Psoas muscle (tissue), 8 donors: ENCODE measurements around the gene SATB2. TPM values are rescaled to one million over a fixed set of nuclear protein-coding genes. Genes with fewer than 3 reads are reported as not detected.

ENCODE experiments used
- ATAC-seq, 4 donors: fragments of 200-7000 bp; cut with Tn5 transposase; one replicate each; pipeline ENCODE4 v1.9.1; 2020; ENCODE audit warnings: moderate library complexity in 3 of 4, mild to moderate bottlenecking in 2 of 4
- DNase-seq, 2 donors: peaks; one replicate each; pipeline ENCODE4 v3.0.0-alpha.2; 2020
- H3K27ac ChIP-seq: fragments of 200-600 bp; one replicate; pipeline ENCODE4 v1.8.0; 2022
- H3K27me3 ChIP-seq, 3 donors: fragments of 200-600 bp in 1 of 3; one replicate each; pipeline versions ENCODE4 v1.6.1 to v1.8.0; 2013 to 2022; ENCODE audit warnings: low read length in 2 of 3, mild to moderate bottlenecking in 2 of 3, moderate library complexity in 1 of 3; ENCODE audit not compliant: insufficient read depth in 3 of 3
- H3K36me3 ChIP-seq, 2 donors: fragments of 200-600 bp in 1 of 2; one replicate each; pipeline versions ENCODE4 v1.6.1 to v1.8.0; 2013 to 2022; ENCODE audit warnings: low read depth in 1 of 2, mild to moderate bottlenecking in 1 of 2, moderate library complexity in 1 of 2; ENCODE audit not compliant: insufficient read depth in 1 of 2
- H3K4me1 ChIP-seq: fragments of 200-600 bp; one replicate; pipeline ENCODE4 v1.8.0; 2022
- H3K4me3 ChIP-seq: fragments of 200-600 bp; one replicate; pipeline ENCODE4 v1.8.0; 2022; ENCODE audit warnings: mild to moderate bottlenecking
- H3K9me3 ChIP-seq: fragments of 200-600 bp; one replicate; pipeline ENCODE4 v1.8.0; 2022
- CTCF ChIP-seq: fragments of 200-600 bp; IDR thresholded peaks from one replicate; pipeline ENCODE4 v1.8.0; 2022; ENCODE audit warnings: antibody characterized with exemption
- WGBS, 3 donors: extraction: QIAGEN DNeasy Blood & Tissue Kit; methylation state at CpG; one replicate each; pipeline versions ENCODE4 v1.1.6 to v1.1.7; 2013; 5-methylcytosine and 5-hydroxymethylcytosine counted together
- intact Hi-C, 2 donors: fragments of 100-400 bp; cut with DNase I; formaldehyde crosslinking; loops; one replicate each; pipeline versions ENCODE4 v1.11.0 to v1.14.2; 2022
- polyA plus RNA-seq, 3 donors: library from polyadenylated mRNA; stranded (reverse); fragments of 200-250 nt; gene quantifications; one replicate each; pipeline ENCODE4 v1.2.3, GENCODE V29; 2013
- total RNA-seq, 4 donors: library from RNA; stranded (reverse); fragmentation: NEBNext Ultra II Directional in 2 of 4; extraction: Animal tissue kit (Norgen Biotek cat#: 25700) in 2 of 4; gene quantifications; one replicate each; pipeline versions ENCODE4 v1.2.1 to v1.2.4, GENCODE V29; 2021 to 2023
- donor health status: healthy with polysubstance abuse.
- donor health status: DM: no; HTN: no; CAD: no; lungs with moderate emphysema.
- donor health status: Bipolar disorder and iron deficiency.
- donor health status: healthy.
- donor health status: DM: yes; HTN: yes; CAD: no.
- donor health status: DM: no; HTN: no; CAD: no.
- donor health status: DM: no; HTN: no; CAD: no.
- donor health status: DM: yes; HTN: yes; CAD: no.

The SATB2 gene
- total and polyA plus RNA-seq, 7 donors = 0.46 to 2.4 (median 1.6) TPM

GRCh38 chr2:199257261-199258224, 200.2 kb downstream of the SATB2 start:
- no peak overlapping the region for H3K27ac ChIP-seq
- no peak for TF ChIP-seq CTCF
- H3K4me3 ChIP-seq = no peak overlapping the region
- no peak for ATAC-seq
- no peaks in the 10 kb centered on the region for H3K36me3 ChIP-seq
- H3K4me1 ChIP-seq = no peaks in the 10 kb centered on the region
- intact Hi-C loops = no loop called here
- no peaks in the 10 kb centered on the region for H3K27me3 ChIP-seq
- no peak for DNase-seq
- WGBS, 3 donors = 69 to 70% (median 70%) methylated on average over 7 of the region's 7 CpGs
- peaks cover 5% of the 10 kb centered on the region for H3K9me3 ChIP-seq

- Histone ChIP-seq H3K27ac (no peak overlapping the region), H3K27me3 (no peaks in the 10 kb centered on the region), H3K9me3 (no peaks in the 10 kb centered on the region), H3K36me3 (no peaks in the 10 kb centered on the region), H3K4me3 (no peak overlapping the region), H3K4me1 (no peaks in the 10 kb centered on the region)
- DNase-seq (no peak), ATAC-seq (no peak)
- intact Hi-C loops = no loop called here
- no peak for TF ChIP-seq CTCF
- 78 to 87% (median 81%) methylated on average over 3 of the region's 3 CpGs for WGBS, 3 donors
Measured at GRCh38 chr2:199230091-199230490, 227.6 kb downstream of the SATB2 start.

DNA sequence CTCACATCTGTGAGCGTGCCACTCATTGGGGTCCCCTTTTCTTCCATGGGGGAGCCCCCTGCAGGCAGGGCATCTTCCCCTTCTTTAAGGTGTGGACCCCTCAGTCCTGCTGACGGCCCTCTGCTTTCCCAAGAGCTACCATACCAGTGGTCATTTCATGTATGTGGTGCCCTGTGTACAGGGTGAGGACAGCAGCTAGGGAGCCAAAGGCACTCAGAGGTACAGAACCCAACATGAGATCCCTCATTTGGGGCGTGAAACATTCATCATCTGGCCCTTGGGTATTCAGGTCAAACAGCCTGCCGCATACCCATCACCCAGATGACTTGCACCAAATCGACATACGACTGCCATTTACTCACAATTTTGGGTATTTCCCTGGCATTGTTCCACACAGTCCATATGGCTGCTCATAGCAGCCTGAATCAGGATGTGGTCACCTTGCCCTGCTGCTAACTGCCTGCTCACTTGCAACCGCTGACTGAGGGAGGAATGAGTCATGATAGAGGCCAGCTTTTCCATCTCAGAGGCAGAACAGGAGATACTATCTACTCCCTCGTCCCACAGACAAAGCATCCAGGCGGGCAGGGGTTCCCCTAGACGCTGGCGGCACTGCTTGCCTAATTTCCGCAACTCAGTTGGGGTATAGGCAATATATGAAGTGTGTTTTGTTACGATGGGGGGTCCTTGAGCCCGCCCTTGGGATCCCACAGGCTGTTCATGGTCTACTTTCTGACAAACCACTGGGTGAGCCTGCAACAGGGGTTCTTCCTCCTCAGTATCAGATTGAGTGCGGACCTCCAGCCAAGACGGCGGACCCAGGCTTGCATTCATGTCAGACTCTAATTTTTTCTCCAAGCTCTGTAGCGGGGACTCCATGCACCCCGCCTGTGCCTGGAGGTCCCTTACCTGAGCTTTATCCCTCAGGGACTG, 228.6 kb downstream of the SATB2 start:
- DNase-seq = no peak
- H3K4me1 ChIP-seq = no peaks in the 10 kb centered on the region
- H3K9me3 ChIP-seq = no peaks in the 10 kb centered on the region
- no peak for ATAC-seq
- H3K27me3 ChIP-seq = no peaks in the 10 kb centered on the region
- no peak overlapping the region for H3K4me3 ChIP-seq
- intact Hi-C loops = no loop called here
- no peak for TF ChIP-seq CTCF
- WGBS, 3 donors = 89 to 90% (median 89%) methylated on average over 19 of the region's 19 CpGs
- no peak overlapping the region for H3K27ac ChIP-seq
- H3K36me3 ChIP-seq = no peaks in the 10 kb centered on the region

- Histone ChIP-seq H3K27me3 (no peaks in the 10 kb centered on the region), H3K27ac (no peak overlapping the region), H3K36me3 (no peaks in the 10 kb centered on the region), H3K4me3 (no peak overlapping the region), H3K4me1 (no peaks in the 10 kb centered on the region), H3K9me3 (no peaks in the 10 kb centered on the region)
- DNase-seq (no peak), ATAC-seq (no peak)
- WGBS, 3 donors = 77 to 86% (median 81%) methylated on average over 6 of the region's 6 CpGs
- TF ChIP-seq CTCF = no peak
- intact Hi-C loops = no loop called here
Measured at GRCh38 chr2:199223791-199224190, 233.9 kb downstream of the SATB2 start.
